Measurements from ENCODE around the gene NFIC.
A peak's percentile ranks its signal among the peaks of the same experiment; 100 is the strongest.
"Not testable (repeated sequence)": the region's sequence is repeated elsewhere in the genome, so short reads cannot be mapped to it uniquely, and the experiment has no call there.

The NFIC gene

DNA sequence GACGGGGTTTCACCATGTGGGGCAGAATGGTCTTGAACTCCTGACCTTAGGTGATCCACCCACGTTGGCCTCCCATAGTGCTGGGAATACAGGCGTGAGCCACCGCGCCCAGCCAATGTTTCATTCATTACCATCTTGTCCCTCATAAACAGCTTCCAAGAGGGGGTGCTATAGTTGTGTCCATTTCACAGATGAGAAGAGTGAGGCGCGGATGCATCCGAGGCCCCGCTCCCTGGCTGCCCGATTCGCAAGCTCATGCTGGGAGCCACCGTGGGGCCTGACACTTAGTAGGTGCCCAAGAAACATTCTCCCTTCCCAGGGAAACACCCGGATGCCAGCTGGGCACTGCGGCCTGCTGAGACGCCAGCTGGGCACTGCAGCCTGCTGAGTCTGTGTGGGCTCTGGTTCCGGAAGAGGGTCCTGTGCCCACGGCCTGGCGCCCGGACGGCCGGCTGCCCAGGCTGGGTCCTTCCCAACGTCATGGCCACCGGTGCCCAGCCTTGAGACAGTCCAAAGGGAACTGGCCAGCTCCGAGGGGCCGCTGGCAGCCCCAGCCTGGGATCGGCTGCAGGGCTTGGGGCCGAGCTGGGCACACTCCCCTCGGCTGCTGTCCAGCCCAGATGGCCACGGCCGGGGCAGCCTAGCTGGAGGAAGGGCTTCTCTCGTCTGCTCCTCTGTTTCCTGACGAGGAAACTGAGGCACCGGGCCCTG is 54.7 kb downstream of the NFIC start:
- DNase-seq (ENCODE audit: low spot score) = no peak

DNA sequence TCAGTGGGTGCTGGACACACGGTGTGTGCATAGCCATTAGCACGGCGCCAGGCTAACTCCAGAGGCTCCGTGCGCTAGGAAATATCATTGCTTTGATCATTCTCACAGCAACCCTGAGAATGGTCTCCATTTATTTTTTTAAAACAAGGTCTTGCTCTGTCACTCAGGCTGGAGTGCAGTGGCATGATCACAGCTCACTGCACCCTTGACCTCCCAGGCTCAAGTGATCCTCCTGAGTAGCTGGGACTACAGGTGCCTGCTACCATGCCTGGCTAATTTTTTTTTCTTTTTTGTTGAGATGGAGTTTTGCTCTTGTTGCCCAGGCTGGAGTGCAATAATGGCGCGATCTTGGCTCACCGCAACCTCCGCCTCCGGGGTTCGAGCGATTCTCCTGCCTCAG is 55.3 kb downstream of the NFIC start:
- DNase-seq (ENCODE audit: low spot score) = not testable (repeated sequence)

GRCh38 chr19:3423183-3423829 is 56.9 kb downstream of the NFIC start:
- DNase-seq (ENCODE audit: low spot score) = no peak

GRCh38 chr19:3426433-3426832 is 60.0 kb downstream of the NFIC start:
- DNase-seq (ENCODE audit: low spot score) = no peak

- DNase-seq (ENCODE audit: low spot score) = not testable (repeated sequence)
Measured at GRCh38 chr19:3430366-3430680, 63.9 kb downstream of the NFIC start.

DNA sequence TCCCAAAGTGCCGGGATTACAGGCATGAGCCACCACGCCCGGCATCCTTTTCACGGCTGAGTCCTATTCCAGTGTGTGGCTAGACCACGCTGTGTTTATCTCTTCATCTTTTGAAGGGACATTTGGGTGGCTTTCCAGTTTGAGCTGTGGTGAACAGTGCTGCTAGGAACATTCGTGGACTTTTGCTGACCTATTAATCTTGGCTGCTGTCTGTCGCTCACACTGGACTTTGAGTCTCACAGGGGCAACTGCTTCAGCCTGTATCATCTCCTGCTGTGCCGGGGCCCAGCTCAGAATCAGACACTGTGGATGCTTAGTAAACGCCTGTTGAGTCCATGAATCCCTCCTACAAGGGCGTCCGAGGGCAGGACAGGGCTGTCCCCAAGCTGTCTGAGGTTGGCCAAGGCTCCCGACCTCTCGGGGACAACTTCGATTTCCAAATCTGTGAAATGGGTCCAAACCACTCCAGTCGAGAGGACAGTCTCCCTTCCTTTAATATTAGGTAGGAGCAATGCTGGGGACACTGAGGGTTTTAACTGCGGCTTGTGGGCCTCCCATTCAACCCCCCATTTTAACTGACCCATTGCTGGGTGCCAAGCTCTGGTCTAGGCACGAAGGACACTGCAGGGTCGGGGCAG is 65.5 kb downstream of the NFIC start:
- no peak for DNase-seq (ENCODE audit: low spot score)

GRCh38 chr19:3433313-3433712 is 66.9 kb downstream of the NFIC start:
- no peak for DNase-seq (ENCODE audit: low spot score)

DNA sequence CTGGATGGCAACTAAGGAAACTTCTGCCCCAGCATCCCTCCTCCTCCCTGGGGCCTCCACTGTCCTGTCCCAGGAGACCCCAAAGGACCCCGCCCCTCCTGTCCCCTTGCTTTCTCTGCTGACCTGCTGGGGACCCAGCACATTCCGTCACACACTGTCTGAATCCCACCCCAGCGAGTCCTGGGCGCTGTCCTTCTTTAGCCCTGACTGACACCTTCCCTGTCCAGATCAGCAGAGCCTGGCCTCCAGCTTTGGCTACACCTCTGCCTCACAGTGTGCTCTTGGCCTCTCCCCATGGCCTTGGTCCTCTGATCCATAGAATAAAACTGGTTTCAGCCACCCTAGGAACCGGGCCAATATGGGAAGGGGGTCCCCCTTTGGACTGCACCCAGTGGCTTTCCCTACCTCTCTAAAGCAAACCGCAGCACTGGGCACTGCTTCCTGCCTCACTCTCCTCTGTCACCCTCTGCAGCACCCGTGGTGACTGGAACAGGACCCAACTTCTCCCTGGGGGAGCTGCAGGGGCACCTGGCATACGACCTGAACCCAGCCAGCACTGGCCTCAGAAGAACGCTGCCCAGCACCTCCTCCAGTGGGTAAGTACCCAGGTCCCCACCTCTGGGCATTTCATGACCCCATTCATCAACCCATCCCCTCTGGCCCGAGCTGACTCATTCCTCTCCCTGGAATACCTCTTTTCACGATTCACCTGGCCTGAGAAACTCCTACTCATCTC is 67.6 kb downstream of the NFIC start:
- DNase-seq (ENCODE audit: low spot score) = no peak

- DNase-seq (ENCODE audit: low spot score) = peak; percentile 97
Measured at GRCh38 chr19:3434630-3435553, 68.5 kb downstream of the NFIC start.

DNA sequence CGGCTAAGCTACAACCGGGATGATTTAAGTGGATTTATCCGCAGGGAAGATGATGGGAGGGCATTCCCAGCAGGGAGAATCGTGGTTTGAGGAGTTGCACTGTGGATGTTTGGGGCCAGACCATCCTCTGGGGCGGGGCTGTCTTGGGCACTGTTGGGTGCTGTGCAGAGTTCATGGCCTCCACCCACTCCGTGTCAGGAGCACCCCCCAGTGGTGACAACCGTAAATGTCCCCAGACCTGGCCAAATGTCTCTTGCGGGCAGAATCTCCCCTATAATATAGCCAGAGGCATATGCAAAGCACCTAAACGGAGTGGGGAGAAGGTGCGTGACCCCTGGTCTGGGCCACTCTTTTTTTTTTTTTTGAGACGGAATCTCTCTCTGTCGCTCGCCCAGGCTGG is 73.7 kb downstream of the NFIC start:
- DNase-seq (ENCODE audit: low spot score) = peak; percentile 53

DNA sequence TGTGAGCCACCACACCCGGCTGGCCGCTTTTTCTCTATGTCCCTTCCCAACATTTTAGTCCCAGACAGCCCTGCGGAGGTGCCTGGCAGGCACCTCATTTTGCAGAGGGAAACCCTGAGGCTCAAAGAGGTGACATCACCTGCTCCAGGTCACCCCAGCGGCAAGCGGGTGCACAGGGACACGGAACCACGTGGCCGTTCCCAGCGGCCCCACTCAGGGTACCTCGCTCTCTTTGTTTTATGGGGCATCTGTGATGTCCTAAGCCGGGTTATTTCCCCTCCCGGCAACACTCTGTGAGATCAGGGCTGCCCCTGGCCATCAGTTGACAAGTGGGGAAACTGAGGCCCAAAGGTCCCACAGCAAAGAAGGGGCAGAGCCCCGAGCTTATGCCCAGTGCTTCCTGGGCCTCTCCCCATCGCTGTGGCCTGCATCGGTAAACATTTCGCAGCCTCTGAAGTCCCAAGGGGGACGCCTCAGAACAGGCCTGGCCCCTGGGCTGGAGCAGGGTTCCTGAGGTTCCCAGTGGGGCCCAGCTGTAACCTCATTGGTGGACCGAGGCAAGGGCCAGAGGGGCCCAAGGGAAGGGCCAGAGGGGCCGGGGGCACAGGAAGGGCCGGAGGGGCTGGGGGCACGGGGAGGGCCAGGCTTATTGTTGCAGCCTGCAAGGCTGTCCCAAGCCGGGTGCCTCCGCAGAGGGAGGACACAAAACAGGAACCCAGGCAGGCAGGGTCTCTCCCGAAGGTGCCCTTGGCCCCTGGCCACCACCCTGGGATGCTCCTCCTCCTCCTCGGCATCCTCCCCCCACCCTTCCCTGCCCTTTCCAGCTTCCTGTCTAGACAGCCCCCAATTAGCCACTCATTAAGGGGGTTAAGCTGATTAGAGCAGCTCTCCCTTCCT is 75.0 kb downstream of the NFIC start:
- no peak for DNase-seq (ENCODE audit: low spot score)

GRCh38 chr19:3441986-3442329 is 75.6 kb downstream of the NFIC start:
- DNase-seq (ENCODE audit: low spot score) = no peak

- DNase-seq (ENCODE audit: low spot score) = no peak
Measured at GRCh38 chr19:3442487-3443071, 76.2 kb downstream of the NFIC start.

GRCh38 chr19:3443840-3444694 is 77.7 kb downstream of the NFIC start:
- peak; percentile 42 for DNase-seq (ENCODE audit: low spot score)

DNA sequence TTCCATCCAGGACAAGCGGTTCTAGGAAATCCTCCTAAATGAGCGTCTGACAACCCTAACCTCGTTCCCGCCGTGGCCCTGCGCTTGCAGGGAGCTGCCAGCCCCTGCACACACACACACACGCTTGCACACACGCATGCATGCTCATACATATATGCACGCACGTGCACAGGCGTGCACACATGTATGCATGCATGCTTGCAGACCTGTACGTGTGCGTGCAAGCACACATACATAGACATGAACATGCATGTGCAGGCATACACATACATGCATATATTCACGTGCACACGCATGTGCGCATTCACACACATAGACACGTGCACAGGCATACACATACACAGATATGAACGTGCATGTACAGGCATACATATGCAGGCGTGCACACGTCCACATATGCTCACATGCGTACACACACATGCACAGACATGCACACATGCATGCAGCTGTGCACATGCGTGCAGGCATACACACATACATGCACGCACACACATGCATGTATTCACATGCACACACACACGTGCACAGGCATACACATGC is 78.4 kb downstream of the NFIC start:
- DNase-seq (ENCODE audit: low spot score) = no peak

GRCh38 chr19:3446657-3447056 is 80.3 kb downstream of the NFIC start:
- DNase-seq (ENCODE audit: low spot score) = not testable (repeated sequence)

- DNase-seq (ENCODE audit: low spot score) = no peak
Measured at GRCh38 chr19:3448616-3449334, 82.4 kb downstream of the NFIC start.

DNA sequence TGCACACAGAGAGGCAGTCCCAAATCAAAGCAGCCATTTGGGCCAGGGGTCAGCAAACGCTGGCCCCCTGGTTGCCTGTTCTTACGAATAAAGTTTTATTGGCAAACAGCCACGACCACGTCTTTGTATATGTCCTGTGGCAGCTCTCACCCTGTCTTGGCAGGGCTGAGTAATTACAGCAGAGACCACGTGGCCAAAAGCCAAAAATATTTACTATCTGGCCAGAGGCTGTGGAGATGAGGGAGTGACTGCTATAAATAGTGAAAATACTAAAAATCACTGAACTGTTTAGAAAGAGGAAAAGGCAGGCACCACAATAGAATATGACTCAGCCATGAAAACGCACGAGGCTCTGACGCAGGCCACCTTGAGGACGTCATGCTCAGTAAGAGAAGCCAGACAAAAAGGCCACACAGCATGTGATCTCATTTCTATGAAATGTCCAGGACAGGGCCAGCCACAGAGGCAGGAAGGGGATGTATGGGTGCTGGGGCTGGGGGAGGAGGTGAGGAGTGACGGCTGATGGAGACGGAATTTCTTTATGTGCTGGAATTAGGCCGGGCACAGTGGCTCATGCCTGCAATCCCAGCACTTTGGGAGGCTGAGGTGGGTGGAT is 84.5 kb downstream of the NFIC start:
- DNase-seq (ENCODE audit: low spot score) = peak; percentile 92
